ENCODE results near the gene PPFIA3.
"Not testable (repeated sequence)": the region's sequence is repeated elsewhere in the genome, so short reads cannot be mapped to it uniquely, and the experiment has no call there.

Gene PPFIA3

GRCh38 chr19:49141352-49141751 lies 22.0 kb downstream of the PPFIA3 start:
- in situ Hi-C loops (cut with HindIII; ENCODE audit: low pct_ligation_motif_present, low pct_unique_long_range_greater_than_20kb, low sequenced_read_pairs): no loop called here
- no peak for DNase-seq

- in situ Hi-C loops (cut with HindIII; ENCODE audit: low pct_ligation_motif_present, low pct_unique_long_range_greater_than_20kb, low sequenced_read_pairs): no loop called here
- DNase-seq: peak; percentile 92
Observed at GRCh38 chr19:49142866-49143335, 23.6 kb downstream of the PPFIA3 start.

DNA sequence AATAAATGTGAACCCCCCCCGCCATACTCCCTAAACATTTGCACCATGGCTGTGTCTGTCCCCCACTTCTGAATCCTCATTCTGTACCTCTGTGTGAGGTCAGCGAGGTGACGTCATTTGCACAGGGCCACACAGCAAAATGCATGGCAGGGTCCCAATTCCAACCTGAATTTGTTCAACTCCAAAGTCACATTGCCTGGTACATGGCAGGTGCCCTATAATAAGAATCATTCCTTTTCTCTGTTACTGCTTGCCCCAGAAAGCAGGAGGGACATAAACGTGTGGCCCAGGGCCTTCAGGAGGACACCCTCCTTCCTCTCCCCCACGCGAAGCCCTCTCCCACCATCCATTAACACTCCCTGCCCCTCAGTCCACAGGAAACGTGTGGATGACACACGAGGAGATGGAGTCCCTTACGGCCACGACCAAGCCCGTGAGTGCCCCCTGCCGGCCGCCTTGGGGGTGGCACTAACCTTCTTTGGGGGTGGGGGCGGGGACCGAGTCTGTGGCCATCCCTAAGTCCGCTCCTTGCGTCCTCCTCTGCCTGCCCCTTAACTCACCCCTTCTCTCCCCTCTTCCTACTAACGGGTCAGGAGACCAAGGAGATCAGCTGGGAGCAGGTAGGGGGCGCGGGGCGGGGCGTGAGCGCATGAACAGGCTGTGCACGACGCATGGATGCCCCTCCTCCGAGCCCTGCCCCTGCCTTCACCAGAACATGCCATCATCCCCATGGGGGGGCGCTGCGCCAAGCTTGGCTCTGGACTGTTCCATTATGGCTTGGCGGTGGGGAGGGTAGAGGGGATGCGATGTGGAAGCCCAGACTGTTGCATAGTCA lies 26.4 kb downstream of the PPFIA3 start:
- peak; percentile 83 for DNase-seq
- in situ Hi-C loops (cut with HindIII; ENCODE audit: low pct_ligation_motif_present, low pct_unique_long_range_greater_than_20kb, low sequenced_read_pairs): no loop called here

GRCh38 chr19:49146408-49146770 lies 27.0 kb downstream of the PPFIA3 start:
- in situ Hi-C loops (cut with HindIII; ENCODE audit: low pct_ligation_motif_present, low pct_unique_long_range_greater_than_20kb, low sequenced_read_pairs): not testable (repeated sequence)

GRCh38 chr19:49148044-49148682 lies 28.8 kb downstream of the PPFIA3 start:
- in situ Hi-C loops (cut with HindIII; ENCODE audit: low pct_ligation_motif_present, low pct_unique_long_range_greater_than_20kb, low sequenced_read_pairs): no loop called here

More at GRCh38 chr19:49146408-49146770, 27.0 kb downstream of the PPFIA3 start:
- not testable (repeated sequence) for DNase-seq

GRCh38 chr19:49148784-49149651 lies 29.7 kb downstream of the PPFIA3 start:
- in situ Hi-C loops (cut with HindIII; ENCODE audit: low pct_ligation_motif_present, low pct_unique_long_range_greater_than_20kb, low sequenced_read_pairs): no loop called here
- peak; percentile 93 for DNase-seq

More at GRCh38 chr19:49148044-49148682, 28.8 kb downstream of the PPFIA3 start:
- no peak for DNase-seq

GRCh38 chr19:49149652-49150105 lies 30.3 kb downstream of the PPFIA3 start:
- in situ Hi-C loops (cut with HindIII; ENCODE audit: low pct_ligation_motif_present, low pct_unique_long_range_greater_than_20kb, low sequenced_read_pairs): no loop called here
- DNase-seq: peak; percentile 63

- peak; percentile 79 for DNase-seq
- in situ Hi-C loops (cut with HindIII; ENCODE audit: low pct_ligation_motif_present, low pct_unique_long_range_greater_than_20kb, low sequenced_read_pairs): no loop called here
Observed at GRCh38 chr19:49150106-49150943, 31.0 kb downstream of the PPFIA3 start.

DNA sequence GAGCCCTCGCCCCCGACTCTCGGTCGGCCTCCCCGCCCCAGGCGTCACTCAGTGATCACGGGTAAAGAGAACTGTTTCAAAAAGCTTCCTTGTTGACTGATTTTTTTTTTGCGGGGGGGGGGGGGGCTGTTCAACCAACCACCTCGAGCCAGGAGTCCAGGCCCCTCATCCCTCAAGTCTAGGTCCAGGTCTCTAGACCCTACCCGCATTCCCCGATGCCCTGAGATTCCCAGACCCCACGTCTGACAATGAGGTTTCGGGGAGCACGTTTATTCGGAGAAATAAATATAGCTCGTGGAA lies 31.6 kb downstream of the PPFIA3 start:
- in situ Hi-C loops (cut with HindIII; ENCODE audit: low pct_ligation_motif_present, low pct_unique_long_range_greater_than_20kb, low sequenced_read_pairs): no loop called here
- DNase-seq: no peak

DNA sequence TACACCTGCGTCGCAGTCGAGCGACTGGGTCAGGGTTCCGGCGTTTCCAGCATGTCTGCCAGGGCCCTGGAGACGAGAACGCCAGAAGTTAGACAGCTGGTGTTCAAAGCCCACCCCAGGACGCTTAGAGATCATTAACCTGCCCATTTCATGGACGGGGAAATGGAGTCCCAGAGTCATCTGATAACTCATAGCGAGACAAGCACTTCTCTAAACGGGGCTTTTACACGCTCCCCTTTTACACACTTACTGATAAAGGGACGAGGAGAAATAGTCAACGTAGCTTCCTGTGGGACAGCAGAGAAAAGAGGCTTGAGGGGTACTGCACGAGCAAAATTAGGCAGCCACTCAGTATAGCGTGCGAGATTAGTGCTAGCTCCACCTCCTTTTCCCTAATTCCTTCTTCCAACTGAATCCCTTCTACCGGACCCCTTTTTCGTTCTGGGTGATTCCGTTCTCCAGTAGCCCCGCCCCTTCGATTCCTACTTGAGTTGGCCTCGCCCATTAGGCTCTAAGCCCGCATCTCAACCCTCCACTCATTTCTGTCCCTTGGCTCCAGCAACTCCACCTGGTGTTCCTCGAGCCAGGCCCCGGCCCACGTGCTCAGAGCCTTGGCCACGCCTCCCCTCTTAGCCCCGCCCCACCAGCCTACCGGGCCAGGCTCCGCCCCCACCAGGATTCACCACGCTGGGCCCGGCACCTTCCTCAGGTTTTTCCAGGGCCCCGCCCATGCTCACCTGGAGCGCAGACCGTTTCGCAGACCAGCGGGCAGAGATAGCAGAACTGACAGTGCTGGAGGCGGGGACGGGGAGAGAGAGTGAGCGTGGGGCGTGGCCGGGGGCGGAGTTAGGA lies 32.1 kb downstream of the PPFIA3 start:
- DNase-seq: peak; percentile 29
- in situ Hi-C loops (cut with HindIII; ENCODE audit: low pct_ligation_motif_present, low pct_unique_long_range_greater_than_20kb, low sequenced_read_pairs): no loop called here

DNA sequence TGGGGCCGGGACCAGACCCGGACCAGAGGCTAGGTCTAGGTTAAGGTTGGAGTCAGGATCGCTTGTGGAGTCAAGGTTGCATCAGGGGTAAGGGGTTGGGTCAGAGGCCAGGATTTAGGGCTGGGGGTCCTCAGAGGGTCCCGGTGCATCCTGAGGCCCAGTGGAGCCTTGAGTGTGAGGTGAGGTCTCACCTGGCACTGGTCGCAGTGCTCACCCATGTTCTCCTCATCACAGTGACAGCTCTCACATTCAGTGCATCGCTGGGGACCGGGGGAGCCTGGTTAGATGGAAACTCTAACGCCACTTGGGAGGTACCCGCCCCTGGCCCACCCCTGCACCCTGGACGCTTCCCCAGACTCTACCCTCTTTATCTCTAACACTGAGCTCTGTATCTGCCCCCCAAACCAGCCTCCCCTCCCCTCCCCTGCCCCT lies 32.8 kb downstream of the PPFIA3 start:
- in situ Hi-C loops (cut with HindIII; ENCODE audit: low pct_ligation_motif_present, low pct_unique_long_range_greater_than_20kb, low sequenced_read_pairs): no loop called here
- DNase-seq: no peak

DNA sequence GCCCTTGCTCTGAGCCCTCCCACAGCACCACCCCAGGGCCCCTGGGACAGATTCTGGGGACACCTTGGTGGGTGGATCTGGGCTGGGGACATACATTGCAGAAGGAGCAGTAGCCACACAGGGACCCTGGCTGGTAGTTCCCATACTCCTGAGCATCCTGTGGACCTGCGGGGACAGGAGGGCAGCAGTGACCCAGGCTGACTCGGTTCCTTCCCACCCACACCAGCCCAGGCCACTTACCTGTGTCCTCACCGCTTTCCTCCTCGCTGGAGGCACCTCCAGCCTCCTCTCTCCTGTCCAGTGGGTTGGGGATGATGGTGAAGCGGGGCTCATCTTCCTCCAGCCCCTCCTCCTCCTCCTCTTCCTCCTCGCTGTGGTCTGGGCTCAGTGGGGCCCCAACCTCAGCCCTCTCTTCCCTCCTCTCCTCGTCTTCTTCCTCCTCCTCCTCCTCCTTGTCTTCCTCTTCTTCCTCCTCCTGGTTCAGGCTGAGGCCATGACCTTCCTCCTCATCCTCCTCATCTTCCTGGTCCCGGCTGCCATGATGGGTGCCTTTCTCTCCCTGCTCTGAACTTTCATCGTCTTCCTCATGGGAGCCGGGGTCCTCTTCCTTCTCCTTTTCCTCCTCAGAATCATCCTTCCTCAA lies 33.9 kb downstream of the PPFIA3 start:
- DNase-seq: no peak
- in situ Hi-C loops (cut with HindIII; ENCODE audit: low pct_ligation_motif_present, low pct_unique_long_range_greater_than_20kb, low sequenced_read_pairs): no loop called here

DNA sequence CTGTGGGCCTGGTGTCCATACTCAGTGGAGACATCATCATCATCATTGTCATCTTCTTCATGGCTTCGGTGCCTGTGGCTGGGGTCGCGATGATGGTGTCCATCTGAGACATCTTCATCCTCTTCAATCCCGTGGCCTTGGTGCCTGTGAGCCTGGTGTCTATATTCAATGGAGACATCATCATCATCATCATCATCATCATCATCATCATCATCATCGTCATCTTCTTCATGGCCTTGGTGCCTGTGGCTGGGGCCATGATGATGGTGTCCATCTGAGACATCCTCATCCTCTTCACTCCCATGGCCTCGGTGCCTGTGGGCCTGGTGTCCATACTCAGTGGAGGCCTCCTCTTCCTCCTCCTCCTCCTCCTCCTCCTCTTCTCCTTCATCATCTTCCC lies 34.9 kb downstream of the PPFIA3 start:
- DNase-seq: no peak
- in situ Hi-C loops (cut with HindIII; ENCODE audit: low pct_ligation_motif_present, low pct_unique_long_range_greater_than_20kb, low sequenced_read_pairs): no loop called here

DNA sequence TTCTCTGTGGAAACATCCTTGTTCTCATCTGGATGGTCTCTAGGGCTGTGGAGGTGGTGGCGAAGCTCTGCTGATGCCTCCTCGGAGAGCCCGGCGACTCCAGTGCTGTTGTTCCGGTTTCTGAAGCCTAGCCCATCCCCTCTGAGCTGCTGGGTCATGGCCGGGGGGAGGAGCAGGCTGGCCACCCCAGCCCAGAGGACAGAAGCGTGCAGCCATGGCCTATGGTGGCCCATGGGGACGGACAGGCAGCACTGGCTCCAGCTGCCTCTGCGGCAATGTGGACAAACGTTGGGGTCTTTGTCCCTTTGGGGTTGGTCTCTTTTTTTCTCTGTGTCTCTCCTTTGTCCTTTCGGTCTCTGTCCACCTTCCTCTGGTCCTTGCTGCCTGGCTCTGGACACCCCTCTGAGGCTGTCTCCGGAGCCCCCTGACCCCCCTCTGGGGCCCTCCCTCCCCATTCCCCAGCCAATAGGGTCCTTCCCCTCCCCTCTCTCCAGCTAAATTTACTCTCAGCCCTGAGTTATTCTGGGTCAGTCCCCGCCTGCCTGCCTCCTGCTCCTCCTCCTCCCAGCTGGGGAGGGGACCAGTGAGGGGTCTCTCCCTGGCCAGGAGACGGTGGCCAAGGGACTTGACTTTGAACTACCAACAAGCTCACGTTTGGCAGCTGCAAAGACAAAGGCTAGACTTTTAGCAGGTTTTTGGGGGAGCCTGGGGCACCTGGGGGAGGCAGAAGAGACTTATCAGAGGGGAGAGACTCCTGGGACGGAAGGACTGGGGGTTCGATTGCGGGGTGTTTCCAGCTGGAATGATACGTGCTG lies 35.9 kb downstream of the PPFIA3 start, which contains the start of gene HRC:
Gene HRC, minus strand, starts transcription at position 392 of the 815 bp plus-strand sequence. Its CDS starts 159 bp downstream, at position 233.
- DNase-seq: no peak
- in situ Hi-C loops (cut with HindIII; ENCODE audit: low pct_ligation_motif_present, low pct_unique_long_range_greater_than_20kb, low sequenced_read_pairs): no loop called here

DNA sequence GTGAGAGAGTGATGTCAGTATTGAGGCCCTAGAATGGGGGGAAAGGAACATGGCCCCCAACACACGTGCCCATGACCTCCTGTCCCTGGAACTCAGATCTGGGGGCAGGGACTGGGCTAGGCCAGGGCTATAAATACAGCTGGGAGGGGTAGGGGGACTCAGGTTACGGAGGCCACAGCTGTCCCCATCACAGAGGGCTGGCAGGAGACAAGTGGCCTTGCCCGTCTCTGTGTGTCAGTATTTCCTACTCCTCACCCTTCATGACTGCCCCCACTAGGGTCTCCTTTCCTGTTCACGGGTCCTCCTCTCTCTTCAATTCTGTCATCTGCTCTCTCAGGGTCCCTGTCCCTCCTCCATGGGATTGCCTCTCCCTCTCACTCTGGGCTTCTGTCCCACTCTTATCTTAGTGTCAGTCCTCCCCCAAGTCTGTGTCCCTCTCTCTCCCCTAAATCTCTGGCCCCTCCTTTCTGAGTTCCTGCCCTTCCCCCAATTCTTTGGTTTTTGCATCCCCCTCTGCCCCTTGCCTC lies 36.5 kb downstream of the PPFIA3 start:
- in situ Hi-C loops (cut with HindIII; ENCODE audit: low pct_ligation_motif_present, low pct_unique_long_range_greater_than_20kb, low sequenced_read_pairs): no loop called here
- DNase-seq: no peak

Measured in ACHN (cell line).